Smooth muscle cell (in vitro differentiated cells): Measurements from ENCODE around the gene GJA3. TPM values are rescaled to one million over a fixed set of nuclear protein-coding genes. Genes with fewer than 3 reads are reported as not detected.

Source experiments
- DNase-seq: peaks from one replicate; lab custom pipeline; 2025; ENCODE audit not compliant: unreplicated experiment; lab: John Stamatoyannopoulos, UW
- H2AFZ ChIP-seq: fragments of 200-600 bp; sonication (generic); 2 replicates; pipeline ENCODE4 v1.6.0; 2016; ENCODE audit warnings: antibody characterized with exemption, low read depth, mild to moderate bottlenecking
- H3F3A ChIP-seq: fragments of 200-600 bp; sonication (generic); 2 replicates; pipeline ENCODE4 v1.6.0; 2017; ENCODE audit warnings: antibody characterized with exemption, low read depth
- H3K27ac ChIP-seq: fragments of 200-600 bp; sonication (generic); 2 replicates; pipeline ENCODE4 v1.5.1; 2016; ENCODE audit warnings: low read depth, mild to moderate bottlenecking
- H3K27me3 ChIP-seq: fragments of 200-600 bp; sonication (generic); 2 replicates; pipeline ENCODE4 v1.6.1; 2016; ENCODE audit warnings: low read depth, mild to moderate bottlenecking
- H3K36me3 ChIP-seq: fragments of 200-600 bp; sonication (generic); 2 replicates; pipeline ENCODE4 v1.5.1; 2016; ENCODE audit warnings: low read depth
- H3K4me1 ChIP-seq: fragments of 200-600 bp; sonication (generic); 2 replicates; pipeline ENCODE4 v1.5.1; 2016; ENCODE audit warnings: low read depth
- H3K4me2 ChIP-seq: fragments of 200-600 bp; sonication (generic); 2 replicates; pipeline ENCODE4 v1.6.0; 2016; ENCODE audit warnings: mild to moderate bottlenecking
- H3K4me3 ChIP-seq: fragments of 200-600 bp; sonication (generic); 2 replicates; pipeline ENCODE4 v1.5.1; 2016; ENCODE audit warnings: mild to moderate bottlenecking
- H3K79me2 ChIP-seq: fragments of 200-600 bp; sonication (generic); 2 replicates; pipeline ENCODE4 v1.6.0; 2016; ENCODE audit warnings: low read depth, mild to moderate bottlenecking
- H3K9ac ChIP-seq: fragments of 200-600 bp; sonication (generic); 2 replicates; pipeline ENCODE4 v1.6.0; 2016; ENCODE audit warnings: low read depth
- H3K9me3 ChIP-seq: fragments of 200-600 bp; sonication (generic); replicated peaks from 2 replicates; pipeline ENCODE4 v1.5.1; 2016; ENCODE audit warnings: low read depth
- H4K20me1 ChIP-seq: fragments of 200-600 bp; sonication (generic); 2 replicates; pipeline ENCODE4 v1.6.0; 2016; ENCODE audit warnings: low read depth
- WGBS: methylation state at CpG from one replicate; pipeline ENCODE4 v1.1.7; 2016; ENCODE audit warnings: low lambda C conversion rate; 5-methylcytosine and 5-hydroxymethylcytosine counted together
- polyA plus RNA-seq: library from polyadenylated mRNA; unstranded; fragments of >200 nt; fragmentation: Nextera tagmentation; extraction: Ambion mirVana; gene quantifications from 2 replicates; pipeline ENCODE4 v1.2.1, GENCODE V29; 2016
- total RNA-seq: library from RNA; depleted of rRNA; stranded (reverse); fragments of >200 nt; gene quantifications from 2 replicates; pipeline ENCODE4 v1.2.3, GENCODE V29; 2014
- TF ChIP-seq, protein P1 (sequence below): fragments of 200-600 bp; sonication (generic); IDR thresholded peaks from 2 replicates; pipeline ENCODE4 v1.5.1; 2017; ENCODE audit warnings: borderline replicate concordance, mild to moderate bottlenecking, antibody characterized with exemption; ENCODE audit not compliant: insufficient read depth, poor library complexity, severe bottlenecking

The GJA3 gene
- total and polyA plus RNA-seq, 2 experiments from 2014 or later, result 1.3 to 1.5 TPM

DNA sequence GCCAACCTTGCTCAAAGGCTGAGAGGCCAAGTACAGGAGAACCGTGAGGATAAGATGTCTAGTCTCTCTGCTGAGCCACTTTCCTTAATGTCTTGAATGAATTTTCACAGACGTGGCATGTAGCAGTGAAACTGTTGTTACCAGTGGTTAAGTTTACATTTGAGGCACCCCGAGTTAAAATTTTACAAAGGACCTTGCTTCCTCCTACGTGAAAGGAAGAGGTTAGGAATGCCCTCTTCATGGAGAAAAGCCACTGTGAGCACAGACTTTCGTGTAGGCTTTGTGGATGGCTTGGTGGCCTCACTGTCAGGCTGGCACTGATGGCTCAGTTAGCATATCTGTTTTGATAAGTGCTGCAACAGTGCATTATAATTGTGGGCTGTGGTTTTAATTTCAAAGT, 29.2 kb upstream of the GJA3 start:
- 40% methylated on average over 5 of the region's 5 CpGs for WGBS
- Histone ChIP-seq H3K36me3 (no peaks in the 10 kb centered on the region), H3K9me3 (no peaks in the 10 kb centered on the region), H3K4me2 (peak overlapping the region; percentile 64), H3F3A (peaks cover 6% of the 10 kb centered on the region), H3K9ac (peak overlapping the region; percentile 48), H3K4me1 (peaks cover 25% of the 10 kb centered on the region), H3K27ac (peak overlapping the region; percentile 86), H3K79me2 (no peaks in the 10 kb centered on the region), H3K4me3 (no peak overlapping the region), H4K20me1 (no peaks in the 10 kb centered on the region), H2AFZ (peak overlapping the region; percentile 44), H3K27me3 (peaks cover 21% of the 10 kb centered on the region)
- TF ChIP-seq, protein P1, sequence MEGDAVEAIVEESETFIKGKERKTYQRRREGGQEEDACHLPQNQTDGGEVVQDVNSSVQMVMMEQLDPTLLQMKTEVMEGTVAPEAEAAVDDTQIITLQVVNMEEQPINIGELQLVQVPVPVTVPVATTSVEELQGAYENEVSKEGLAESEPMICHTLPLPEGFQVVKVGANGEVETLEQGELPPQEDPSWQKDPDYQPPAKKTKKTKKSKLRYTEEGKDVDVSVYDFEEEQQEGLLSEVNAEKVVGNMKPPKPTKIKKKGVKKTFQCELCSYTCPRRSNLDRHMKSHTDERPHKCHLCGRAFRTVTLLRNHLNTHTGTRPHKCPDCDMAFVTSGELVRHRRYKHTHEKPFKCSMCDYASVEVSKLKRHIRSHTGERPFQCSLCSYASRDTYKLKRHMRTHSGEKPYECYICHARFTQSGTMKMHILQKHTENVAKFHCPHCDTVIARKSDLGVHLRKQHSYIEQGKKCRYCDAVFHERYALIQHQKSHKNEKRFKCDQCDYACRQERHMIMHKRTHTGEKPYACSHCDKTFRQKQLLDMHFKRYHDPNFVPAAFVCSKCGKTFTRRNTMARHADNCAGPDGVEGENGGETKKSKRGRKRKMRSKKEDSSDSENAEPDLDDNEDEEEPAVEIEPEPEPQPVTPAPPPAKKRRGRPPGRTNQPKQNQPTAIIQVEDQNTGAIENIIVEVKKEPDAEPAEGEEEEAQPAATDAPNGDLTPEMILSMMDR, result no peak
- DNase-seq, result no peak

DNA sequence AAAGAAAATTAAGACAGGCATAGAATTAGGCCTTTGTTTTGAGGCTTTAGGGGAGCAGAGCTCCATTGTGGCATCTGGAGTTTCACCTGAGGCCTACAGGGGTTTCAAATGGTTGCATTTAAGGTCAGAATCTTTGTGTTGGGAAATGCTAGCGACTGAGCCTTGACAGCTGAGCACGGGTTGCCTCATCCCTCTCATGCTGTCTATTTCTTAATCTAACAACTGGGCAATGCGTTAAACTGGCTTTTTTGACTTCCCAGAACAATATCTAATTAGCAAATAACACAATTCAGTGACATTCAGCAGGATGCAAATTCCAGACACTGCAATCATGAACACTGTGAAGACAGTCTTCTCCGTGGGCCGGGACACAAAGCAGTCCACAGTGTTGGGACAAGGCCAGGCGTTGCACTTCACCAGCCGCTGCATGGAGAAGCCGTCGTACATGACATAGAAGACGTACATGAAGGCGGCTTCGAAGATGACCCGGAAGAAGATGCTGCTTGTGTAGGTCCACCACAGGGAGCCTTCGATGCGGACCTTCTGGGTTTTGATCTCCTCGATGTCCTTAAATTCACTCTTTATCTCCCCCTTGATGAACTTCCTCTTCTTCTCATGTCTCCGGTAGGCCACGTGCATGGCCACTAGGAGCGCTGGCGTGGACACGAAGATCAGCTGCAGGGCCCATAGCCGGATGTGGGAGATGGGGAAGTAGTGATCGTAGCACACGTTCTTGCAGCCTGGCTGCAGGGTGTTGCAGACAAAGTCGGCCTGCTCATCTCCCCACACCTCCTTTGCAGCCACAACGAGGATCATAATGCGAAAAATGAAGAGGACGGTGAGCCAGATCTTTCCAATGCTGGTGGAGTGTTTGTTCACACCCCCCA, 28.1 kb upstream of the GJA3 start:
- Histone ChIP-seq H3K4me2 (no peak overlapping the region), H3K27ac (peak overlapping the region; percentile 86), H3K9ac (no peak overlapping the region), H3F3A (peaks cover 6% of the 10 kb centered on the region), H3K4me3 (no peak overlapping the region), H3K36me3 (no peaks in the 10 kb centered on the region), H4K20me1 (no peaks in the 10 kb centered on the region), H2AFZ (no peak overlapping the region), H3K9me3 (no peaks in the 10 kb centered on the region), H3K79me2 (no peaks in the 10 kb centered on the region), H3K27me3 (peaks cover 10% of the 10 kb centered on the region), H3K4me1 (peaks cover 21% of the 10 kb centered on the region)
- TF ChIP-seq, protein P1, result no peak
- WGBS, result 84% methylated on average over 28 of the region's 28 CpGs
- DNase-seq, result no peak

DNA sequence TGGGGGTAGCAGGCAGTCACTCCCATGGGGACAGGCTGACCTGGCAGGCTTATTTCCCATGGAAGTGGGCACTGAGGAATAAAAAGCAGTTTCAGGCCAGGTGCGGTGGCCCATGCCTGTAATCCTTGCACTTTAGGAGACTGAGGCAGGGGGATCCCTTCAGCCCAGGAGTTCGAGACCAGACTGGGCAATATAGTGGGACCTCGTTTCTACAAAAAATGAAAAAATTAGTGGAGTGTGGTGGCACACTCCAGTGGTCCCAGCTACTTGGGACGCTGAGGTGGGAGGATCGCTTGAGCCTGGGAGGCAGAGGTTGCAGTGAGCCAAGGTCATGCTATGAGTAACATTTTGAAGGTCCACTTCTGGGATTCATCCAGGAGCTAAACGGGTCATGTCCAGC, 25.9 kb upstream of the GJA3 start:
- H2AFZ ChIP-seq, result no peak overlapping the region
- peaks cover 3% of the 10 kb centered on the region for H3K4me1 ChIP-seq
- H3K27ac ChIP-seq, result no peak overlapping the region
- no peak overlapping the region for H3K4me3 ChIP-seq
- H3K9ac ChIP-seq, result no peak overlapping the region
- WGBS, result 79% methylated on average over 6 of the region's 6 CpGs
- H3K9me3 ChIP-seq, result no peaks in the 10 kb centered on the region
- no peaks in the 10 kb centered on the region for H3K27me3 ChIP-seq
- TF ChIP-seq, protein P1, result no peak
- no peaks in the 10 kb centered on the region for H4K20me1 ChIP-seq
- no peaks in the 10 kb centered on the region for H3K79me2 ChIP-seq
- no peak for DNase-seq
- H3K4me2 ChIP-seq, result no peak overlapping the region
- H3F3A ChIP-seq, result peaks cover 6% of the 10 kb centered on the region
- no peaks in the 10 kb centered on the region for H3K36me3 ChIP-seq
